ENCODE data around the gene UBXN10. TPM values are rescaled to one million over a fixed set of nuclear protein-coding genes. Genes with fewer than 3 reads are reported as not detected.

Gene UBXN10, protein sequence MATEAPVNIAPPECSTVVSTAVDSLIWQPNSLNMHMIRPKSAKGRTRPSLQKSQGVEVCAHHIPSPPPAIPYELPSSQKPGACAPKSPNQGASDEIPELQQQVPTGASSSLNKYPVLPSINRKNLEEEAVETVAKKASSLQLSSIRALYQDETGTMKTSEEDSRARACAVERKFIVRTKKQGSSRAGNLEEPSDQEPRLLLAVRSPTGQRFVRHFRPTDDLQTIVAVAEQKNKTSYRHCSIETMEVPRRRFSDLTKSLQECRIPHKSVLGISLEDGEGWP
- 1.4 TPM for total RNA-seq
- long read RNA-seq, full-length matches to known transcripts = 3 of 5 reads
- long read RNA-seq, partial matches to known transcripts = 0 of 5 reads
- long read RNA-seq, other reads (novel, unspliced or antisense) = 2 of 5 reads

DNA sequence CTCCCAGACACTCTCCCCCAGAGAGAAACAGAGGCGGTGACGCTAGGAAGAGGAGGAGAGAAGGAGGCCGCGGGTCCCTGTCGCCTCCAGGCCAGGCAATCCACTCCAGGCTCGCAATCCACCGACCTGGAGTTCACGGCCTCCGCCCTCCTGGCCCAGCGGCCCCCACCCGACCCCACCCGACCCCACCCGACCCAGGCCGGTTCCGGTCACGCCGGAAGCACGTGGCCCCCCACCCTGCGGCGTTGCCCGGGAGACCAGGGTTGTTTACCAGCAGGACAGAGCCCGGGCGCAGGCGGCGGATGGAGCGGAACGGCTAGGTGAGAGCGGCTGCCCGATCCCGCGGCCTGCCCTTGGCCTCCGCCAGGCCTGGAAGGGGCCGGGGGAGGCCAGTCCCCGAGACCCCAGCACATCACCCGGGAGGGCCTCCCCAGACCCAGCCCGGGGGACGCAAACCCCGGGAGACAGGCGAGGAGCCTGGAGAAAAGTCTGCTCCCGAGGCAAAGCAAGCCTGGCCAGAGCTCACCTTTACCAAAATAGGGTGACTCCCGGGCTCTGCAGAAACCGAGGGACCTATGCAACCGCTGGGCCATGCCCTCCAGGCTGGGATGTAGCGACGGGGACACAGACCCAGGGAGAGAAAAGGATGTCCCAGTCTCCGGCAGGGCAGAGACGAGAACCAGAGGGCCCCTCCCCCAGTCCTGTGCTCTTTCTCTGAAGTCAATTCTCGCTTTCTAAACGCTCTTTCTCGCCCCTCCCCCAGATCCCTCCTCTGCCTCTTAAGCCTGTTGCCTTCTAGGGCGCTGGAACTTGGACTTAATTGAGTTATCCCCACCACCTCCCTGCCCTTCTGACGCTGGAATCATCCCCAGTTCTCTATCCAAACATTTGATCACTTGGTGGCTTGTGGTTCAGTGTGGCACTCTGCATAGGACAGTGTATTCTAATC is at the start of gene UBXN10, which contains the start of gene PLA2G2C:
Gene UBXN10 (plus strand): TSS at position 263 of the 949 bp plus-strand sequence. CDS start 4,466 bp downstream, outside the sequence.
Gene PLA2G2C (minus strand): TSS at position 685 of the 949 bp plus-strand sequence. CDS start 9,155 bp downstream, outside the sequence.
- H3K9me3 ChIP-seq (replicated peaks) = no peaks in the 10 kb centered on the region
- H3K4me1 ChIP-seq = peaks cover 31% of the 10 kb centered on the region
- DNase-seq = peak; percentile 59
- H3K4me3 ChIP-seq = peak within 1 kb of the TSS; percentile 66
- H3K27ac ChIP-seq (replicated peaks) = peak within 1 kb of the TSS; percentile 40
- TF ChIP-seq, protein P1, sequence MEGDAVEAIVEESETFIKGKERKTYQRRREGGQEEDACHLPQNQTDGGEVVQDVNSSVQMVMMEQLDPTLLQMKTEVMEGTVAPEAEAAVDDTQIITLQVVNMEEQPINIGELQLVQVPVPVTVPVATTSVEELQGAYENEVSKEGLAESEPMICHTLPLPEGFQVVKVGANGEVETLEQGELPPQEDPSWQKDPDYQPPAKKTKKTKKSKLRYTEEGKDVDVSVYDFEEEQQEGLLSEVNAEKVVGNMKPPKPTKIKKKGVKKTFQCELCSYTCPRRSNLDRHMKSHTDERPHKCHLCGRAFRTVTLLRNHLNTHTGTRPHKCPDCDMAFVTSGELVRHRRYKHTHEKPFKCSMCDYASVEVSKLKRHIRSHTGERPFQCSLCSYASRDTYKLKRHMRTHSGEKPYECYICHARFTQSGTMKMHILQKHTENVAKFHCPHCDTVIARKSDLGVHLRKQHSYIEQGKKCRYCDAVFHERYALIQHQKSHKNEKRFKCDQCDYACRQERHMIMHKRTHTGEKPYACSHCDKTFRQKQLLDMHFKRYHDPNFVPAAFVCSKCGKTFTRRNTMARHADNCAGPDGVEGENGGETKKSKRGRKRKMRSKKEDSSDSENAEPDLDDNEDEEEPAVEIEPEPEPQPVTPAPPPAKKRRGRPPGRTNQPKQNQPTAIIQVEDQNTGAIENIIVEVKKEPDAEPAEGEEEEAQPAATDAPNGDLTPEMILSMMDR (IDR thresholded peaks at IDR 0.05; ENCODE audit: borderline replicate concordance) = no peak
- H3K36me3 ChIP-seq = no peaks in the 10 kb centered on the region
- H3K27me3 ChIP-seq (ENCODE audit: low read depth) = peaks cover 61% of the 10 kb centered on the region
- intact Hi-C loops (cut with micrococcal nuclease) = no loop called here

DNA sequence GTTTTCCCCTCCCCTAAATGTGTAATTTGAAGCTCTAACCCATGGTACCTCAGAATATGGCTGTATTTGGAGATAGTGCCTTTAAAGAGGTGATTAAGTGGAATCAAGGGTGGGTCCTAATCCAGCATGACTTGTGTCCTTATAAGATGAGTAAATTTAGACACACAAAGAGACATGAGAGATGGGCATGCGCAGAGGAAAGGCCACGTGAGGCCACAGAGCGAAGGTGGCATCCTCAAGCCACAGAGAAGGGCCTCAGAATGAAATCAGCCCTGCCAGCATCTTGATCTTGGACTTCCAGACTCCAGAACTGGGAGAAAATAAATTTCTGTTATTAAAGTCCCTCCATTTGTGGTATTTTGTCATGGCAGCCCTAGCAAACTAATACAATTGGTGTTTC is 49.6 kb upstream of the UBXN10 start:
- H3K4me3 ChIP-seq = no peak overlapping the region
- no peaks in the 10 kb centered on the region for H3K36me3 ChIP-seq
- no peak overlapping the region for H3K27ac ChIP-seq (replicated peaks)
- TF ChIP-seq, protein P1 (IDR thresholded peaks at IDR 0.05; ENCODE audit: borderline replicate concordance) = no peak
- DNase-seq = no peak
- H3K4me1 ChIP-seq = no peaks in the 10 kb centered on the region
- peaks cover 26% of the 10 kb centered on the region for H3K27me3 ChIP-seq (ENCODE audit: low read depth)
- H3K9me3 ChIP-seq (replicated peaks) = no peaks in the 10 kb centered on the region
- intact Hi-C loops (cut with micrococcal nuclease) = no loop called here

GRCh38 chr1:20137055-20137454 is 48.8 kb upstream of the UBXN10 start:
- Histone ChIP-seq H3K36me3 (no peaks in the 10 kb centered on the region), H3K27ac (replicated peaks) (no peak overlapping the region), H3K4me3 (no peak overlapping the region), H3K4me1 (no peaks in the 10 kb centered on the region), H3K27me3 (ENCODE audit: low read depth) (peaks cover 26% of the 10 kb centered on the region), H3K9me3 (replicated peaks) (no peaks in the 10 kb centered on the region)
- no peak for DNase-seq
- intact Hi-C loops (cut with micrococcal nuclease) = no loop called here
- TF ChIP-seq, protein P1 (IDR thresholded peaks at IDR 0.05; ENCODE audit: borderline replicate concordance) = no peak

GRCh38 chr1:20137604-20138003 is 48.3 kb upstream of the UBXN10 start:
- DNase-seq = no peak
- intact Hi-C loops (cut with micrococcal nuclease) = no loop called here

DNA sequence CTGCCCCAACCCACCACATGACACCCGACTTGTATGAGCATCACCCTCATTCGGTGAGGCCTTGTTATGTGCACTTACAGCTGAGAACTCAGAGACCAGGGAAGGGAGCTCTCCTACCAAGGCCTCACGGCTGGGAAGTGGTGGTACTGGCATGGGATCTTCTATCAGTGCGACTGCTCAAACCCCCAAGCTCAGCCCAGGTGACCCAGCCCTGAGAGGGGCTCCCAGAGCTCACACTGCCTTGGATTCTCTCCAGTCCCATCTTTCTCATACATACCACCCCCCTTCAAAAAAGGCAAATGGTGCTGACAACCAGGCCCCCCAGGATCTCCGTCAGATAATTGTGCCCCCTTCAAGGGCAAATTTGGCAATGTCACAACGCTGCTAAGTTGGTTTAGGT is 47.5 kb upstream of the UBXN10 start:
- intact Hi-C loops (cut with micrococcal nuclease) = no loop called here

More at GRCh38 chr1:20137604-20138003, 48.3 kb upstream of the UBXN10 start:
- Histone ChIP-seq H3K27ac (replicated peaks) (no peak overlapping the region), H3K4me3 (no peak overlapping the region), H3K27me3 (ENCODE audit: low read depth) (peaks cover 26% of the 10 kb centered on the region), H3K36me3 (no peaks in the 10 kb centered on the region), H3K4me1 (no peaks in the 10 kb centered on the region), H3K9me3 (replicated peaks) (no peaks in the 10 kb centered on the region)
- TF ChIP-seq, protein P1 (IDR thresholded peaks at IDR 0.05; ENCODE audit: borderline replicate concordance) = no peak

More for the DNA sequence above, 47.5 kb upstream of the UBXN10 start:
- Histone ChIP-seq H3K27me3 (ENCODE audit: low read depth) (peaks cover 26% of the 10 kb centered on the region), H3K4me1 (no peaks in the 10 kb centered on the region), H3K27ac (replicated peaks) (no peak overlapping the region), H3K36me3 (no peaks in the 10 kb centered on the region), H3K4me3 (no peak overlapping the region), H3K9me3 (replicated peaks) (no peaks in the 10 kb centered on the region)
- TF ChIP-seq, protein P1 (IDR thresholded peaks at IDR 0.05; ENCODE audit: borderline replicate concordance) = no peak
- DNase-seq = no peak

Data from left ventricle myocardium inferior (tissue), 1 donor.